Colonic mucosa (tissue), 4 donors: ENCODE measurements around the gene CHKB. TPM values are rescaled to one million over a fixed set of nuclear protein-coding genes. Genes with fewer than 3 reads are reported as not detected.

Experiments
- DNase-seq: peaks from one replicate; pipeline ENCODE4 v3.0.0-alpha.2; 2020
- H3K27ac ChIP-seq: fragments of 200-600 bp; one replicate; pipeline ENCODE4 v1.8.0; 2021
- H3K27me3 ChIP-seq: fragments of 200-600 bp; one replicate; pipeline ENCODE4 v1.8.0; 2021
- H3K36me3 ChIP-seq: fragments of 200-600 bp; one replicate; pipeline ENCODE4 v1.8.0; 2021
- H3K4me1 ChIP-seq: fragments of 200-600 bp; one replicate; pipeline ENCODE4 v1.8.0; 2021; ENCODE audit warnings: mild to moderate bottlenecking
- H3K4me3 ChIP-seq: fragments of 200-600 bp; one replicate; pipeline ENCODE4 v1.8.0; 2021
- H3K9ac ChIP-seq, 2 donors: one replicate each; pipeline ENCODE4 v1.7.0; 2013; ENCODE audit warnings: control low read depth in 2 of 2, low read depth in 2 of 2, low read length in 2 of 2
- H3K9me3 ChIP-seq: fragments of 200-600 bp; one replicate; pipeline ENCODE4 v1.8.0; 2021
- intact Hi-C: fragments of 100-400 bp; cut with DNase I; formaldehyde crosslinking; loops from one replicate; pipeline ENCODE4 v1.14.1; 2022
- total RNA-seq, 2 donors: library from RNA; stranded (reverse); fragmentation: NEBNext Ultra II Directional in 1 of 2; extraction: Animal tissue kit (Norgen Biotek cat#: 25700) in 1 of 2; gene quantifications; one replicate each; pipeline ENCODE4 v1.2.1, GENCODE V29; 2021
- TF ChIP-seq, protein P1 (sequence below): fragments of 200-600 bp; IDR thresholded peaks from one replicate; pipeline ENCODE4 v1.8.0; 2022; ENCODE audit warnings: antibody characterized with exemption, mild to moderate bottlenecking
- donor health status: healthy.
- donor health status: DM: no; HTN: no; CAD: no.
- donor health status: DM: no; HTN: no; CAD: no.

CHKB gene
- total RNA-seq, 2 donors from 2014 or later: 52.6 to 89.7 TPM

DNA sequence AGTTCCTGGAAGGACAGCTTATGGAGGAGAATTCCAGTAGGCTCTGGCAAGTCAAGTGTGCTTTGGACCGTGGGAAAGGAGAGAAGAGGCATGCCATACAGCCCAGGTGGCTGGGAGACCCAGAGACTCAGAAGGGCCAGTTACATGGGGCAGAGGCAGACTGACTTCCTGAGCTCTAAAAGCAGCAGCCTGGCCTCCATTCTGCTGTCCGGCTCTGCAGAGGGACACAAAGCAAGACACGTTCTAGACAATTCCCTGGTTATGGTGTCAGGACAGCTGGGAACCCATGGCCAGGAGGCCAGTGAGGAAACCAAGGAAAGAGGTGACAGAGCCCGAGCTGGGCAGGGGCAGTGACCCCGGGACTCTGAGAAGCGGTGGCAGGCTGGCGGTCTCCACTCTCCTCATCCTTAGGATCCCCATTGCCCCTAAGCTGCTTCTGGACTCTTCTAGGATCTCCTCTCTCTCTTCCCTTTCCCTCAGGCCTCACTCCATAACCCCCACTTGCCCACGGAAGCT lies 7.2 kb downstream of the CHKB start:
- TF ChIP-seq, protein P1, sequence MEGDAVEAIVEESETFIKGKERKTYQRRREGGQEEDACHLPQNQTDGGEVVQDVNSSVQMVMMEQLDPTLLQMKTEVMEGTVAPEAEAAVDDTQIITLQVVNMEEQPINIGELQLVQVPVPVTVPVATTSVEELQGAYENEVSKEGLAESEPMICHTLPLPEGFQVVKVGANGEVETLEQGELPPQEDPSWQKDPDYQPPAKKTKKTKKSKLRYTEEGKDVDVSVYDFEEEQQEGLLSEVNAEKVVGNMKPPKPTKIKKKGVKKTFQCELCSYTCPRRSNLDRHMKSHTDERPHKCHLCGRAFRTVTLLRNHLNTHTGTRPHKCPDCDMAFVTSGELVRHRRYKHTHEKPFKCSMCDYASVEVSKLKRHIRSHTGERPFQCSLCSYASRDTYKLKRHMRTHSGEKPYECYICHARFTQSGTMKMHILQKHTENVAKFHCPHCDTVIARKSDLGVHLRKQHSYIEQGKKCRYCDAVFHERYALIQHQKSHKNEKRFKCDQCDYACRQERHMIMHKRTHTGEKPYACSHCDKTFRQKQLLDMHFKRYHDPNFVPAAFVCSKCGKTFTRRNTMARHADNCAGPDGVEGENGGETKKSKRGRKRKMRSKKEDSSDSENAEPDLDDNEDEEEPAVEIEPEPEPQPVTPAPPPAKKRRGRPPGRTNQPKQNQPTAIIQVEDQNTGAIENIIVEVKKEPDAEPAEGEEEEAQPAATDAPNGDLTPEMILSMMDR: no peak
- no peaks in the 10 kb centered on the region for H3K36me3 ChIP-seq
- intact Hi-C loops: no loop called here
- H3K27me3 ChIP-seq: no peaks in the 10 kb centered on the region
- no peaks in the 10 kb centered on the region for H3K9me3 ChIP-seq
- no peak overlapping the region for H3K9ac ChIP-seq
- no peak overlapping the region for H3K27ac ChIP-seq
- no peak for DNase-seq
- H3K4me3 ChIP-seq: no peak overlapping the region
- no peaks in the 10 kb centered on the region for H3K4me1 ChIP-seq

DNA sequence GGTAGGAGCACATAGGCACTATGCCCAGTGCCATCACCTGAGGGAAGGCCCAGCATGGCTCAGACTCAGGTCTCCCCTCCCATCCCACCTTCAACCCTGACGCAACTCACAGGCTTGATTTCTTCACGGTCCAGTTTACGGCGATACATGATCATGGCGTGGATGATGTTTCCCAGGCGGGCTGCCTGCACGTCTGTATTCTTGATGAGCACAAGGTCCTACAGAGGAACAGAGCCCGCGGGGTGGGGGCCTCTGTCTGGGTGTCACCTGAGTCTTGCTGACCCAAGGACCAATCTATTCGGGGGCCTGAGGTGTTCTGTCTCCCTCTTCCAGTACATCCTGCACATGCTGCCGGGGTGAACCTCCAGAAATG lies 8.3 kb downstream of the CHKB start:
- DNase-seq: no peak
- TF ChIP-seq, protein P1: no peak
- H3K4me1 ChIP-seq: no peaks in the 10 kb centered on the region

DNA sequence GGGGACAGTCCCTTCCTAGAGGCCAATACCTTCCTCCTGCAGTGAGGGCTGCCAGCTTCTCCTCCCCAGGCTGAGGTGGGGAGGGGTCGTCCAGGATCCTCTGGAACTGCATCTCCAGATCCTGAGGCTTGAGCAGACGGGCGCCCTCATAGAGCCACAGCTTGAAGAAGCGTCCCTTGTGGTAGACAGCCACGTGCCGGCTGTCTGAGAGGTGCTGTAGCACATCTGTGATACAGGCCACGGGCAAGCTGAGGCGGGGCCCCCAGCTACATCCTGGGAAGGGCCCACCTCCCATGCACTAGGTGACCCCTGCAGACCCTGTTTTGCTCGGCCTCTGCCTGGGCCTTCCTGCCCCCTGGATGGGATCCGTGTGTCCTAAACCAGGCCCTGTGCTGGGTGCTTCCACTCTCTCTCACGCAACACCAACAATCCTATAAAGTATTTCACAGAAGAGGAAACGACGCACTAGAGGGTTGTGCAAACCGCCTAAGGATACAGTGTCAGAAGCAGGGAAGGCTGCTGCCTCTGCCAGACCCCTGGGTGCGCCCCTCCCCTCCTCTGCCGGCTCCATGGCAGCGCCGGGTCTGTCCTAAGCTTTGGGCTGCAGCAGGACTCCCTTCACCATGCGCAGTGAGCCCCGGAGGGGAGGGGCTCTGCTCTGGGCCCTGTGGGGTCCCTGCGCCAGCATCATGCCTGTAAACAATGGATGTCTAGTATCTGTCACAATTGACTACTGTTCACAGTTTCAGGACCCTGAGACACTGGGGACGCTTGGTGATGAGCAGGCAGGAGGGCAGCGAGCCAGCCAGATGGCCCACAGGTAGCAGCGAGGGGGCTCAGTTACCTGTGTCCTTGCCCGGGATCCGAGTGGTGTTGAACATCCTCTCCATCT lies 8.9 kb downstream of the CHKB start:
- no peak for DNase-seq
- TF ChIP-seq, protein P1: no peak

More for the DNA sequence above, 8.3 kb downstream of the CHKB start:
- H3K36me3 ChIP-seq: no peaks in the 10 kb centered on the region
- intact Hi-C loops: no loop called here
- H3K4me3 ChIP-seq: no peak overlapping the region
- H3K27me3 ChIP-seq: no peaks in the 10 kb centered on the region
- no peak overlapping the region for H3K9ac ChIP-seq
- no peak overlapping the region for H3K27ac ChIP-seq
- no peaks in the 10 kb centered on the region for H3K9me3 ChIP-seq

DNA sequence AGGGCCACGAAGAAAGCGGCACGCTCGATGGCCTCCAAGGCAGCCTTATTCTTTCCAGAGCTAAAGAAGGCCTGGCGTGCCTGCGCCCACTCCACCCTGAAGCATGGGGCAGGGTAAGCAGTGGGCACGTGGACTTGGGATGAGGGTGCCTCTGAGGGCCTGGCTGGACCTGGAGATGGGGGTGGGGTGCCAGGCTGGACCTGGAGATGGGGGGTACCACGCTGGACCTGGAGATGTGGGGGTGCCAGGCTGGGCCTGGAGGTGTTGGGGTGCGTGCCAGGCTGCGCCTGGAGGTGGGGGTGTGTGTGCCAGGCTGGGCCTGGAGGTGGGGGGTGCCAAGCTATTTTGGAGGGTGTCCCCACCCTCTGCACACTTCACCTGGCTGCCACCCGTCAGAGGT lies 9.7 kb downstream of the CHKB start:
- Histone ChIP-seq H3K9me3 (no peaks in the 10 kb centered on the region), H3K4me3 (no peak overlapping the region), H3K27ac (no peak overlapping the region), H3K36me3 (no peaks in the 10 kb centered on the region), H3K4me1 (no peaks in the 10 kb centered on the region), H3K9ac (no peak overlapping the region), H3K27me3 (no peaks in the 10 kb centered on the region)
- no peak for DNase-seq
- TF ChIP-seq, protein P1: no peak
- intact Hi-C loops: no loop called here

More for the DNA sequence above, 8.9 kb downstream of the CHKB start:
- H3K36me3 ChIP-seq: no peaks in the 10 kb centered on the region
- H3K9ac ChIP-seq: no peak overlapping the region
- no peak overlapping the region for H3K27ac ChIP-seq
- no peak overlapping the region for H3K4me3 ChIP-seq
- H3K9me3 ChIP-seq: no peaks in the 10 kb centered on the region
- intact Hi-C loops: no loop called here
- H3K27me3 ChIP-seq: no peaks in the 10 kb centered on the region
- no peaks in the 10 kb centered on the region for H3K4me1 ChIP-seq

DNA sequence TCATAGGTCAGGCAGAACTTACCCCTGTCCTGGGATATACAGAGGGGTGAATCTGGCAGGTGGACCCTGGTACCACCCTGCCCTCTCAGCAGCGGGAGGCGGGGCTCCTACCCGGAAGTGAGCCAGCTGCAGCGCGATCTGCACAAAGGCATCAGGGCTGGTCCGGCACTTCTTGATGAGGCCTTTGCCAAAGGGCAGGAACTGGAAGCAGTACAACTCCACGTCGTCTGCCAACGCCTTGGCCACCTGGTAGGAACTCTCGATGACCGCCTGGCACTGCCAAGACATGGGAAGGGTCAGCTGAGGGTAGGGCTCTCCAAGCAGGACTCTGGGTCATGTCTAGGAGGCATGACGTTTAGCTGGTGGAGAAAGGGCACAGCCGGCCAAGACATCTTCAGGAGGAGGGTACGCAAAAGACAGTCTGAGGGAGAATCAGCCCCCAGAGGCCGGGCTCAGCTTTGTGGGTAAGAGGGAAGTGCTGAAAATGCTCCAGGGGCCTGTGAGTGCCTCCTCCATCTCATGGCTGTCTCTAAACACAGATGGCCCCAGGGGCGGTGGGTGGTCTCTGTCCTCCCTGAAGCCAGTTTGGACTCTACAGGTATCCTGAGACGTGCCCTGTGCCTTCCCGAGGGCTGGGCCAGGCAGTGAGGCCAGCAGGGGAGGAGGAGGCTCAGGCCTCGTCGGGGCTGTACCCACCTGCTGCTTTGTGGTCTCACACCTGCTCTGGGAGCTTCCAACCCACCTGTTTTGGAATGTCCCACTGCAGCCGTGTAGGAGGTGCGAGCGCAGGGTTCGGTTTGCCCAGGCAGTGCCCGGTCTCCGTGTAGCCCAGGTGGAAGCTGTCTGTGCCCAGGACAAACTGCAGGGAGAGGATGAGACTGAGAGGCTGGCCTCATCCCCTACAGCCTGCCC lies 11.1 kb downstream of the CHKB start:
- Histone ChIP-seq H3K4me1 (no peaks in the 10 kb centered on the region), H3K9ac (no peak overlapping the region), H3K36me3 (no peaks in the 10 kb centered on the region), H3K27ac (no peak overlapping the region), H3K9me3 (no peaks in the 10 kb centered on the region), H3K4me3 (no peak overlapping the region), H3K27me3 (no peaks in the 10 kb centered on the region)
- intact Hi-C loops: no loop called here
- TF ChIP-seq, protein P1: no peak
- DNase-seq: no peak
